ENCODE results near the gene NEURL1B.

NEURL1B gene

DNA sequence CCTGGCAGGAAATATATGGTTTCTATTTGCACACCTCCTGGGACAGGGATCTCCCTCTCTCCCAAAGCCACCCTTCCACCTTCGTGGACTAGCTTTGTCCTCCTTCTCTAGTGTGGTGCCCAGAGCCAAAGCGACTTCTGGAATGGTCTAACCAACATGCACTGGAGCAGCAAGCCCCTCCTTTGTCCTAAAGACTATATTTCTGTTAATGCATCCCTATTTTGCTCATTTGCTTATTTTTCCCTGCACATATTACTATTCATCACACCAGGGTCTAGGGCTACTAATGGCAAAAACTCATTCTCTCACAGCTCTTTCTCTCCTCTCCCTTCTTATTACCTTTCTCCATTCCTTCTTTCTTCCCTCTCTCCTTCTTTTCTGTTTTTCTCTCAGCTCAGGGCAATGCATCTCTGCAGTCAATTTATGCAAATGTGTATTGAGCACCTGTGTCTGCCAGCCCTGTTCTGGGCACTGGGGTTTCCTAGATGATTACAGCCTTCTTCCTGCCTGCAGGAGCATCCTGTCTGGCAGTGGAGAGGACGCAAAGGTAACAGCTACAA is 2.8 kb upstream of the NEURL1B start:
- TF ChIP-seq CTCF (IDR thresholded peaks at IDR 0.05; ENCODE audit: extremely low read depth, insufficient read depth, missing control alignments), result no peak
- in situ Hi-C loops (cut with MboI; ENCODE audit: low pct_unique_long_range_greater_than_20kb, low sequenced_read_pairs, unreplicated experiment), result no loop called here
- DNase-seq (ENCODE audit: low spot score), result no peak

DNA sequence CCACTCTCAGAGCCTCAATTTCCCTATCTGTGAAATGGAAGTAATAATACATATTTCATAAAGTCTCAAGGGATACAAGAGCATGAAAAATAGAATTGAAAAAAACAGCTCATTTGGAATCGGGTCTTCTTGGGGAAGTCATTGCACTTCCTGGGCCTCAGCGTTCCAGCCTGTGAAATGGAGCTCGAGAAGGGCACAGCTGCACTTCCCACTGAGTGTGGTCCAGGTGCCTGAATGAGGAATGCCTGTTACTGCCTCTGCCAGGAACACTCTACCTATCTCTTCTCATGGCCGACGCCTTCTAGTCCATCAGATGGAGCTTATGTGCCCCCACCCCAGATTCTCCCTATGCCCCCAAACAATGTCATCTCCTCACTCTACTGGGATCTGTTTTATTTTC is 924 bp upstream of the NEURL1B start:
- DNase-seq (ENCODE audit: low spot score), result no peak
- in situ Hi-C loops (cut with MboI; ENCODE audit: low pct_unique_long_range_greater_than_20kb, low sequenced_read_pairs, unreplicated experiment), result no loop called here
- no peak for TF ChIP-seq CTCF (IDR thresholded peaks at IDR 0.05; ENCODE audit: extremely low read depth, insufficient read depth, missing control alignments)

DNA sequence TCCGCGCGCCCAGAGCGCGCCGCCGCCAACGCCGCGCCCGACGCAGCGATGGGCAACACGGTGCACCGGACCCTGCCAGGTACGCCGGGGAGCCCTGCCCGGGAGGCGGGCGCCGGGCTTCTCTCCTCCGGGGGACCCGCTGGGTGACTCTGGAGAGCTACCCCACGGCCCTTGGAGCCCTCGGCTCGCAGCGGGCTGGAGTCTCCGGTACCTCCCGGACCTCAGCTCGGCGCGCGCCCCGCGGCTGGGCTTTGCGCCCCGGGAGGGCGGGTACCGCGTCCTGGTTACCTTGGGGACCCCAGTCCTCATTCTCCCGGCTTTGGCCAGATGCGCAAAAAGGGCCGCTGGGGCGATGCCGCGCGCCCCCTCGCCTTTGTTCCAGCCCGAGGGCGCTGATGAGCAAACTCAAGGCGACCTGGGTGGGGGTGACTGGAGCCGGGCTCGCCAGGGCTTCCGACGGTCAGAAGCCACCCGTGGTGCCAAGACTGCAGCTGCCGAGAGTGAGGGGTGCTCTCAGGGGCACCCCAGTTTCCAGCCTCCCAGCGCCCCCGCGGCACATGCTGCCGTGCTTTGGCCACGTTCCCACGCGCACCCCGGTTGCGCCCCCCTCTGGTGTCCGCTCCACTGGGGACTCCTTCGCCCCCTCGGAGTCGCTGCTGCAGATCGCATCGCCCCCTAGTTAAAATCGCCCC is 442 bp downstream of the NEURL1B start:
- in situ Hi-C loops (cut with MboI; ENCODE audit: low pct_unique_long_range_greater_than_20kb, low sequenced_read_pairs, unreplicated experiment), result no loop called here
- TF ChIP-seq CTCF (IDR thresholded peaks at IDR 0.05; ENCODE audit: extremely low read depth, insufficient read depth, missing control alignments), result no peak
- peak; percentile 62 for DNase-seq (ENCODE audit: low spot score)

- no peak for TF ChIP-seq CTCF (IDR thresholded peaks at IDR 0.05; ENCODE audit: extremely low read depth, insufficient read depth, missing control alignments)
- DNase-seq (ENCODE audit: low spot score), result no peak
- in situ Hi-C loops (cut with MboI; ENCODE audit: low pct_unique_long_range_greater_than_20kb, low sequenced_read_pairs, unreplicated experiment), result no loop called here
Measured at GRCh38 chr5:172642051-172642409, 967 bp downstream of the NEURL1B start.

DNA sequence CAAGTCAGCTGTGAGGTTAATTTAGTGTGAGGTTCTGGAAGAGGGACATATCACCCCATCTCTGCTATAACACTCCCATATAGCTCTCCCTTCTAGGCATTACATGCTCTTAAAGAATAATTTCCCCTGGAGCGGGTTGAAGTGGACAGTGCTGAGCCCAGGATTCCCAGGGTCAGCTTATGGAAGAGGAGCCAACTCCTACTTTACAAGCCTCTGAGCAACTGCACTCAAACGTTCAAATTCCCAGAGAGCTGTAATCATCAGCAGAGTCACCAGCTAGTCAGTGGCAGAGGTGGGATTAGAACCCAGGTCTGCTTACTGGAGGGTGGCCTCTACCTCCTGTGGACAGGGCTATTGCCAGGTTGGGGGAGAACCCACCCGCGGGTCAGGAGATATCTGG is 1.4 kb downstream of the NEURL1B start:
- no peak for DNase-seq (ENCODE audit: low spot score)
- in situ Hi-C loops (cut with MboI; ENCODE audit: low pct_unique_long_range_greater_than_20kb, low sequenced_read_pairs, unreplicated experiment), result no loop called here
- no peak for TF ChIP-seq CTCF (IDR thresholded peaks at IDR 0.05; ENCODE audit: extremely low read depth, insufficient read depth, missing control alignments)

GRCh38 chr5:172642926-172643871 is 2.1 kb downstream of the NEURL1B start:
- TF ChIP-seq CTCF (IDR thresholded peaks at IDR 0.05; ENCODE audit: extremely low read depth, insufficient read depth, missing control alignments), result no peak
- DNase-seq (ENCODE audit: low spot score), result no peak
- in situ Hi-C loops (cut with MboI; ENCODE audit: low pct_unique_long_range_greater_than_20kb, low sequenced_read_pairs, unreplicated experiment), result no loop called here
